ENCODE measurements around the gene RELN. TPM values are rescaled to one million over a fixed set of nuclear protein-coding genes. Genes with fewer than 3 reads are reported as not detected.

Gene RELN
- total and polyA plus RNA-seq, 2 of the 13 experiments (the other 11 are each of a cell fraction or from before 2014, with no cell fraction given): 315 to 332 TPM

- no peak for TF ChIP-seq CSRNP1 (CRISPR knock-in tag; IDR thresholded peaks at IDR 0.05)
- peak; percentile 22 for TF ChIP-seq RBM22 (optimal IDR thresholded peaks at IDR 0.05; ENCODE audit: low read length)
- TF ChIP-seq MED8 (CRISPR knock-in tag; IDR thresholded peaks at IDR 0.05; ENCODE audit: insufficient replicate concordance): no peak
- TF ChIP-seq ZNF616 (CRISPR knock-in tag; IDR thresholded peaks at IDR 0.05; ENCODE audit: low read depth): no peak
- TF ChIP-seq MAFF (IDR thresholded peaks at IDR 0.05; ENCODE audit: low read depth, low read length): 0 out of 2 replicates have a peak, but pooled peaks have one; percentile 29
- no peak for TF ChIP-seq ZFP36L2 (CRISPR knock-in tag; IDR thresholded peaks at IDR 0.05)
Measured at GRCh38 chr7:103871473-103871872, 118.0 kb downstream of the RELN start (continued).

GRCh38 chr7:103870664-103871063, 118.8 kb downstream of the RELN start:
- Histone ChIP-seq H3K79me2 (ENCODE audit: insufficient read depth, low read length) (peaks cover 7% of the 10 kb centered on the region), H3K4me1 (ENCODE audit: insufficient read depth, low read length) (peaks cover 22% of the 10 kb centered on the region), H4K20me1 (ENCODE audit: insufficient read depth, low read length) (peaks cover 12% of the 10 kb centered on the region), H3K4me2 (ENCODE audit: low read depth, low read length) (no peak overlapping the region), H3K27me3 (ENCODE audit: control insufficient read depth in 1 of 2, insufficient read depth in 2 of 2, low read length in 2 of 2) (no peaks in the 10 kb centered on the region), H2AFZ (ENCODE audit: low read length) (no peak overlapping the region), H3K27ac (ENCODE audit: extremely low read length, insufficient read depth, low read length) (no peak overlapping the region), H3K9me3 (ENCODE audit: low read length) (no peaks in the 10 kb centered on the region), H3K4me3 (replicated peaks in 1 of 3; ENCODE audit: insufficient read depth in 1 of 3, low read depth in 2 of 3, low read length in 3 of 3) (no peak overlapping the region), H3K9ac (ENCODE audit: insufficient read depth, low read depth, low read length) (no peak overlapping the region), H3K36me3 (replicated peaks in 1 of 2; ENCODE audit: control insufficient read depth in 1 of 2, insufficient read depth in 2 of 2, low read length in 2 of 2) (no peaks in the 10 kb centered on the region)
- intact Hi-C loops (cut with micrococcal nuclease; ENCODE audit: unreplicated experiment) (no loop called here), in situ Hi-C loops (cut with HindIII; ENCODE audit: extremely low pct_ligation_motif_present, low pct_unique_long_range_greater_than_20kb) (no loop called here)
- no peak for ATAC-seq
- BruUV-seq (replicated peaks): no TSS peak
- ChIA-PET POLR2A (no interaction called here), CTCF (ENCODE audit: low intra/inter-chr PET ratio, low total read pairs) (no interaction called here)
- TF ChIP-seq RBM22 (optimal IDR thresholded peaks at IDR 0.05; ENCODE audit: low read length) (peak; percentile 96), ZNF20 (CRISPR knock-in tag; IDR thresholded peaks at IDR 0.05) (no peak), ZNF354B (CRISPR knock-in tag; IDR thresholded peaks at IDR 0.05) (no peak), ZNF83 (CRISPR knock-in tag; IDR thresholded peaks at IDR 0.05; ENCODE audit: borderline replicate concordance) (no peak)
- 58% methylated on average over 3 of the region's 3 CpGs for WGBS (ENCODE audit: low lambda C conversion rate)
- DNase-seq (ENCODE audit: low spot score): no peak
- no peak for FAIRE-seq
